Ammon's horn (tissue), 1 donor: ENCODE measurements around the gene CFAP20.
"Not testable (repeated sequence)": the region's sequence is repeated elsewhere in the genome, so short reads cannot be mapped to it uniquely, and the experiment has no call there.

Source experiments
- DNase-seq: peaks from one replicate; pipeline ENCODE4 v3.0.0-alpha.2; 2016; ENCODE audit warnings: low spot score

Gene CFAP20

GRCh38 chr16:58096249-58096648 is 32.9 kb downstream of the CFAP20 start:
- DNase-seq, result no peak

GRCh38 chr16:58095575-58095960 is 33.6 kb downstream of the CFAP20 start:
- not testable (repeated sequence) for DNase-seq

- no peak for DNase-seq
These were observed 34.2 kb downstream of the CFAP20 start for GRCh38 chr16:58094791-58095574.

- no peak for DNase-seq
These were observed 35.2 kb downstream of the CFAP20 start for GRCh38 chr16:58094026-58094425.

DNA sequence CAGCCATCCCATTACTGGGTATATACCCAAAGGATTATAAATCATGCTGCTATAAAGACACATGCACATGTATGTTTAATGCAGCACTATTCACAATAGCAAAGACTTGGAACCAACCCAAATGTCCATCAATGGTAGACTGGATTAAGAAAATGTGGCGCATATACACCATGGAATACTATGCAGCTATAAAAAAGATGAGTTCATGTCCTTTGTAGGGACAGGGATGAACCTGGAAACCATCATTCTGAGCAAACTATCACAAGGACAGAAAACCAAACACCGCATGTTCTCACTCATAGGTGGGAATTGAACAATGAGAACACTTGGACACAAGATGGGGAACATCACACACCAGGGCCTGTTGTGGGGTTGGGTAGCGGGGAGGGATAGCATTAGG is 38.8 kb downstream of the CFAP20 start:
- not testable (repeated sequence) for DNase-seq

- DNase-seq, result no peak
These were observed 41.1 kb downstream of the CFAP20 start for GRCh38 chr16:58088091-58088490.

GRCh38 chr16:58087209-58087913 is 41.8 kb downstream of the CFAP20 start:
- no peak for DNase-seq

GRCh38 chr16:58086381-58087208 is 42.6 kb downstream of the CFAP20 start:
- no peak for DNase-seq

DNA sequence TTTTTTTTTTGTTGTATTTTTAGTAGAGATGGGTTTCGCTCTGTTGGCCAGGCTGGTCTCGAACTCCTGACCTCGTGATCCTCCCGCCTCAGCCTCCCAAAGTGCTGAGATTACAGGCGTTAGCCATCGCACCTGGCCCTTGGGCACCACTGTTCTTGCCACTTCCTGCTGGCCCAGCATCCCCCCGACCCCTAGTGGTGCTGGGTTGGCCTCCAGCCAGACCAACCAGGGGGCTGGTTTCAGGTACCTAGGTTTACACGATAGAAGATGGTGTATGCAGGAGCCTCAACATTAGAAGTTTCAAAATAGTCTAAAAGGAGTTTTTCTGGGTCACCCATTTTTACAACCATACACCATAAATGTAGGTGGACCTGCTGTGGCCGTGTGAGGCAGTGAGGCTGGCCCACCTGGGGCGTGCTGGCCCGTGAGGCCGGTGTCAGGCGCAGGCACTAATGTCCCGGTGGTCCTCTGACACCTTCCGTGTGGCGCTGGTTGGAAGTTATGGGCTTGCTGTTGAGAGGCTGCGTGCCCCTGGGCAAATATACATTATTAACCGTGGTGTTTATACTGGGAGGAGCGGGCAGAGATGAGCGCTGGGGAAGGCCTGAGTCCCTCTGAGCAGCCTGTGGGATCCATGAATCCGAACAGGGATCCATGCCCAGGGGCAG is 43.5 kb downstream of the CFAP20 start:
- no peak for DNase-seq

- no peak for DNase-seq
These were observed 44.0 kb downstream of the CFAP20 start for GRCh38 chr16:58085171-58085570.

GRCh38 chr16:58084635-58085034 is 44.5 kb downstream of the CFAP20 start:
- no peak for DNase-seq

GRCh38 chr16:58082381-58082780 is 46.8 kb downstream of the CFAP20 start:
- DNase-seq, result no peak

- DNase-seq, result not testable (repeated sequence)
These were observed 48.5 kb downstream of the CFAP20 start for GRCh38 chr16:58080657-58081056.

DNA sequence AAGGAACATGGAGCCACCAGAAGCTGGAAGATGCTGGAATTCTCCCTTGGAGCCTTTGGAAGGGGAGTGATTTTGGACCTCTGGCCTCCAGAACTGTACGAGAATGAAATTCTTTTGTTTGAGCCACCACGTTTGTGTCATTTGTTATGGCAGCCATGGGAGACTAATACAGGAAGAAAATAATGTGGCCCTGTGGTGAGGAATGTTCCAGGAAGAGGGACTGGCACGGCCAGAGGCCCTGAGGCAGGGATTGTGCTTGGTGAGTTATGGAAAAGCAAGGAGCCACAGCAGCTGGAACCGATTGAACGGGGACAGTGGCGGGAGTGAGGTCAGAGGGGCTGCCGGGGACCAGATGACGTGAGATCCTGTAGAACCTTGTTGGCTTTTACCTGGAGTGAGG is 51.4 kb downstream of the CFAP20 start:
- DNase-seq, result no peak

- no peak for DNase-seq
These were observed 52.7 kb downstream of the CFAP20 start for GRCh38 chr16:58076514-58076913.

- no peak for DNase-seq
These were observed 54.5 kb downstream of the CFAP20 start for GRCh38 chr16:58074657-58075056.

GRCh38 chr16:58073086-58073485 is 56.1 kb downstream of the CFAP20 start:
- DNase-seq, result not testable (repeated sequence)

DNA sequence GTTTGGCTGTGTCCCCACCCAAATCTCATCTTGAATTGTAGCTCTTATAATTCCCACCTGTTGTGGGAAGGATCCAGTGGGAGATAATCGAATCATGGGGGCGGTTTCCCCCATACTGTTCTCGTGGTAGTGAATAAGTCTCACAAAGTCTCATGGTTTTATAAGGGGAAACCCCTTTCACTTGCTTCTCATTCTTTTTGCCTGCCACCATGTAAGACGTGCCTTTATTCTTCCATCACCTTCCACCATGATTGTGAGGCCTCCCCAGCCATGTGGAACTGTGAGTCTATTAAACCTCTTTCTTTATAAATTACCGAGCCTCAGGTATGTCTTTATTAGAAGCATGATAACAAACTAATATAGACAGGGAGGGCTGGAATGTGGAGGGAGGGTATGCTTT is 57.0 kb downstream of the CFAP20 start:
- not testable (repeated sequence) for DNase-seq

DNA sequence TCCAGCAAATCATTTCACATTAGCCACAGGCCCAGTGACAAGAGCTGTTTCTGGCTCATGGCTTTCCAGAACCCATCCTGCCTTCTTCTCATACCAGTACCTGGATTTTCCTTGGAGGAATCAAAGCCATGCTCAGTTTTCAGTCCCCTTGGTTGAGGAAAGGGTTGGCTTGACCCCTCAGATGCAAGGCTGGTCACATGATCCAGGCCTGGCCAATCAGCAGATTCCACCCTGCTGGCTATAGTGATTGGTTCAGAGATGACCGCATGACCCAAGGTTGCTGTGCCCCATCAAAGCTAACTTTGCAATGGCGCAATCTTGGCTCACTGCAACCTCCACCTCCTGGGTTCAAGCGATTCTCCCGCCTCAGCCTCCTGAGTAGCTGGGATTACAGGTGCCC is 58.6 kb downstream of the CFAP20 start:
- DNase-seq, result no peak
